Stimulated activated CD4-positive, alpha-beta T cell treated with anti-CD3 and anti-CD28 coated beads, Interleukin-15, amount 100 ng/mL, for 48 hours (primary cell): ENCODE data around the gene ZNF850.
"Not testable (repeated sequence)": the region's sequence is repeated elsewhere in the genome, so short reads cannot be mapped to it uniquely, and the experiment has no call there.

Experiments
- DNase-seq, 2 donors: peaks; one replicate each; pipeline ENCODE4 v3.0.0-alpha.2; 2020; ENCODE audit warnings: low read depth in 2 of 2

Gene ZNF850

GRCh38 chr19:36772311-36773222 is at the start of gene ZNF850:
Gene ZNF850, minus strand, starts transcription at chr19:36772807. Its CDS starts 10,201 bp downstream, at chr19:36762606.
- DNase-seq = peak; percentile 90 to 92

GRCh38 chr19:36821758-36822157 is 49.2 kb upstream of the ZNF850 start:
- DNase-seq = no peak

- DNase-seq = no peak
Measured at GRCh38 chr19:36819130-36819630, 46.6 kb upstream of the ZNF850 start.

DNA sequence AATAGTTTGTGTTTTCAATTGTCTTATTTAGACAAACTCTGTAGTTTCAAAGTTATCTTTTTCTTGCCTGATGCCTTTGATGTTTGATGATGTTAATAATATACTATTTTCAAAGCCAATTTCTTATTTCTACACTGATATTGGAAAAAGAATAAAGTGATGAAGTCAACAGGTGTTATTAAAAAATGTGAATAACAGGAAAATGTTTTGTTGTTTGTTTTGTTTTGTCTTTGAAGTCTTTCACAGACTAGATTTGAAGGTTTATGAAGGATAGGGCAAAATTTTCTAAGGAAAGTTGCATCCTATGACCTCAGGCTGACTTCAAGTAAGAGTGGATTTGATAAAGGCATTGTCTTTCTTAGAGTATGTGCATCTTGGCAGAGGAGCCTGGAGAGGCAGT is 34.4 kb upstream of the ZNF850 start:
- DNase-seq = no peak

GRCh38 chr19:36805364-36805763 is 32.8 kb upstream of the ZNF850 start:
- DNase-seq = no peak

- DNase-seq = no peak
Measured at GRCh38 chr19:36797786-36798108, 25.1 kb upstream of the ZNF850 start.

GRCh38 chr19:36796714-36796992 is 24.0 kb upstream of the ZNF850 start:
- DNase-seq = no peak

DNA sequence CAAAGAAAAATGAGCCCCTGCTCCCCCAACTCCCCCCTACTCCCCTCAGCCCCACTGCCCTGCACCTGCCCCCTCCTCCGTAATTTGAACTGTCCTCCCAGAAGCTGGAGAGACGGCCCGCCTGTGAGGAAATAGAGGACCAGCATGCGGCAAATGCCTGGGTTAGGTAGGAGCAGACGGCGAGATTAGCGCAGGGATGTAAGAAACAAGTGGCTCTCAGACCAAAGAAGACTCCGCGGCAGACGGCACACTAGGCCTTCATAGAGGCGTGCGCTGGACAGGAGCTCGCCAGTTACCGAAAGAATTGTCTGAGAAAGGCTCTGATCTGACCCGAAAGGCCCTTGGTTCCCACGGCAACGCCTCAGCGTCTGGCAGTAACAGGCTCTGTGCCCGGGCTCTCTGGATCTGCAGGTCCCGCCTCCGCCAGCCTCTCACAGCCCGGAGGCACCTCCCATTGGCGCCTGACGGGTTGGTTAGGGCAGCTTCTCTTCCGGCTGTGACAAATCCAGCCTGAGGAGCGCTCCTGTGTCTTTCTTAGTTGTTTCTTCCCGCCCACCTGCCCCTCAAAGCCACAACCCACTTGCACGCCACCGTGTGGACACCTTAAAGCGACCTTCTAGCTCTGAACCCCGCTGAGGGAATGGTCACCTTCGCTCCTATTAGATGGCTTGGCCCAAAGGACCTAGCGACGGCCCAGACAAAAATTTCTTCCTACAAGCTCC is 19.0 kb upstream of the ZNF850 start:
- not testable (repeated sequence) for DNase-seq

GRCh38 chr19:36775768-36776167 is 3.2 kb upstream of the ZNF850 start:
- DNase-seq = no peak

GRCh38 chr19:36773223-36773579 is 594 bp upstream of the ZNF850 start:
- DNase-seq = peak in 1 of 2 donors; percentile 6

DNA sequence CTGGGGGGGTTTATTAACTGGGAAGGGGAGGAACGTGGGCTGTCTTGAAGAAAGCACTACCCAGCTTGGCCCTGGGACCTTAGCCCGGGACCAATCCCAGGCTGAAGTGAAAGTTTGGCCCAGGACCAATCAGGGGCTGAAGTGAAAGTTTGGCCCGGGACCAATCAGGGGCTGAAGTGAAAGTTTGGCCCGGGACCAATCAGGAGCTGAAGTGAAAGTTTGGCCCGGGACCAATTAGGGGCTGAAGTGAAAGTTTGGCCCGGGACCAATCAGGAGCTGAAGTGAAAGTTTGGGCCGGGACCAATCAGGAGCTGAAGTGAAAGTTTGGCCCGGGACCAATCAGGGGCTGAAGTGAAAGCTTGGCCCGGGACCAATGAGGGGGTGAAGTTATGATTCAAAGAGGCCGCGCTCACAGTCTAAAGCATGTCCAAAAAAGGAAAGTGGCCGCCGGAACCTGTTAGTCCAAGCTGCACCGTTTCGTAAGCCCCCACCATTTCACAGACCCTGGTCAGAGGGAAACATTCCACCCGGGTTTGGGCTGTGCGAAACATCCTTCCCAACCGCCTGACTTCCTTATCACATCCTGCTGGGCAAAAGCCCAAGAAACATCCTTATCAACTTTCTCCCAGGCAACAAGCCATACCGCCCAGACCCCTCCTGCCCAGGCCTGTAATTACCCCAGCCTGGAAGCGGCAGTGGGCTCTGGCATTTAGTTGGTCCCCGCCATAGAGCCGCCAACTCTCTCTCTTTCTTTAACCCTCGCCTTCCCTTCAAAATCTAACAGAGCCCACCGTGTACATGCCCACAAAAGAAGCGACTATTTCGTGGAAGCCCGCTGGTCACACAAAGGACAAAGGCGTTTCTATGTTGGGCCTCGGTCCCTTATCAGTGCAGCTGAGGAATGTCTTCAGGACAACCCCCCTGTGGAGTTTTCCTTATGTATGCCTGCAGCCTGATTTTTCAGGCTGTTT is 1.1 kb downstream of the ZNF850 start:
- peak; percentile 35 to 38 for DNase-seq

DNA sequence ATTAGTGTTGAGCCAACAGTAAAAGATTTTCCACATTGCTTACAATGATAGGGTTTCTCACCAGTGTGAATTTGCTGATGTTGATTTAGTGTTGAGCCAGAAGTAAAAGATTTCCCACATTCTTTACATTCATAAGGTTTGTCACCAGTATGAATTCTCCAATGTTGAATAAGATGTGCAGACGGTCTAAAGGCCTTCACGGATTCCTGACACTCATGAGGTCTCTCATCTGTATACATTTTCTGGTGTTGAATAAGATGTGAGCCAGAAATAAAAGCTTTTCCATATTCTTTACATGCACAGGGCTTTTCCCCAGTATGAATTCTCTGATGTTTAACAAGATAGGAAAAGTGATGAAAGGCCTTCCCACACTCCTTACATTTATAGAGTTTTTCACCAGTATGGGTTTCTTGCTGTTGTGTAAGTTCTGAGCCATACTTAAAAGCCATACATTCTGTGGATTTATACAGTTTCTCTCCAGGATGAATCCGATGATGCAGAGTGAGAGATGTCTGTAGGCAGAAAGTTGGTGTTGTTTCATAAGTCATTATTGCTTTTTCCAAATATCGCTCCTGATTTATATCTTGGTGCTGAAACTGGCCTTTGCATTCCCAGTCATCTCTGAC is 22.4 kb downstream of the ZNF850 start:
- DNase-seq = no peak

- not testable (repeated sequence) for DNase-seq
Measured at GRCh38 chr19:36749613-36750012, 23.0 kb downstream of the ZNF850 start.

DNA sequence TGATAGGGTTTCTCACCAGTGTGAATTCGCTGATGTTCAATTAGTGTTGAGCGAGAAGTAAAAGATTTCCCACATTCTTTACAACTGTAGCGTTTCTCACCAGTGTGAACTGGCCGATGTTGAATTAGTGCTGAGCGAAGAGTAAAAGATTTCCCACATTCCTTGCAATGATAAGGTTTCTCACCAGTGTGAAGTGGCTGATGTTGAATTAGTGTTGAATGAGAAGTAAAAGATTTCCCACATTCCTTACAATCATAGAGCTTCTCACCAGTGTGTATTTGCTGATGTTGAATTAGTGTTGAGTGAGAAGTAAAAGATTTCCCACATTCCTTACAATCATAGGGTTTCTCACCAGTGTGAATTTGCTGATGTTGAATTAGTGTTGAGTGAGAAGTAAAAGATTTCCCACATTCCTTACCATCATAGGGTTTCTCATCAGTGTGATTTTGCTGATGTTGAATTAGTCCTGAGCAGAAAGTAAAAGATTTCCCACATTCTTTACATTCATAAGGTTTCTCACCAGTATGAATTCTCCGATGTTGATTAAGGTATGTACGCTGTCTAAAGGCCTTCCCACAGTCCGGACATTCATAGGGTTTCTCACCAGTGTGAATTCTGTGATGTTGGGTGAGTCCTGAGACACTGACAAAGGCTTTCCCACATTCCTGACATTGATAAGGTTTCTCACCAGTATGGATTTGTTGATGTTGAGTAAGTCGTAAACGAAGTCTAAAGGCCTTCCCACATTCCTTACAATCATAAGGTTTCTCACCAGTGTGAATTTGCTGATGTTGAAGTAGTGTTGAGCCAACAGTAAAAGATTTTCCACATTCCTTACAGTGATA is 24.0 kb downstream of the ZNF850 start:
- no peak for DNase-seq

DNA sequence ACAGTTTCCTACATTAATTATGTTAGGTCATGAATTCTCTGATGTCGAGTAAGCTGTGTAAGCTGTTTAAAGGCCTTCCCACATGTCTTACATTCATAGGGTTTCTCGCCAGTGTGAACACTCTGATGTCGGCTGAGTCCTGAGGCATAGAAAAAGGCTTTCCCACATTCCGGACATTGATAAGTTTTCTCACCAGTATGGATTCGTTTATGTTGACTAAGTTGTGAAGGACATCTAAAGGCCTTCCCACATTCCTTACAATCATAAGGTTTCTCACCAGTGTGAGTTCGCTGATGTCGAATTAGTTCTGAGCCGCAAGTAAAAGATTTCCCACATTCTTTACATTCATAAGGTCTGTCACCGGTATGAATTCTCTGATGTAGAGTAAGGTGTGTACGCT is 24.9 kb downstream of the ZNF850 start:
- no peak for DNase-seq

DNA sequence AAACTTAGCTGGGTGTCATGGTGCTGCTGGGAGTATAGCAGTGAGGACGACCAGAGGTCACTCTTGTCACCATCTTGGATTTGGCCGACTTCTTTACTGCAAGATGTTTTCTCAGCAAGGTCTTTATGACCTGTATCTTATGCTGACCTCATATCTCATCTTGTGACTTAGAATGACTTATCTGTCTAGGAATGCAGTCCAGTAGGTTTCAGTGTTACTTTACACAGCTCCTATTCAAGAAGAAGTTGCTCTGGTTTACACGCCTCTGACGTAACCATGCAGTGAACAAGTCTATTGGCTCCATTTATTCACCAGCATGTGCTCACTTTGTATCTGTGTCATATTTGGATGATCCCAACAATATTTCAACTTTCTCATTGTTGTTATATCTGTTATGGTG is 26.7 kb downstream of the ZNF850 start:
- no peak for DNase-seq

GRCh38 chr19:36736166-36736565 is 36.4 kb downstream of the ZNF850 start:
- not testable (repeated sequence) for DNase-seq

DNA sequence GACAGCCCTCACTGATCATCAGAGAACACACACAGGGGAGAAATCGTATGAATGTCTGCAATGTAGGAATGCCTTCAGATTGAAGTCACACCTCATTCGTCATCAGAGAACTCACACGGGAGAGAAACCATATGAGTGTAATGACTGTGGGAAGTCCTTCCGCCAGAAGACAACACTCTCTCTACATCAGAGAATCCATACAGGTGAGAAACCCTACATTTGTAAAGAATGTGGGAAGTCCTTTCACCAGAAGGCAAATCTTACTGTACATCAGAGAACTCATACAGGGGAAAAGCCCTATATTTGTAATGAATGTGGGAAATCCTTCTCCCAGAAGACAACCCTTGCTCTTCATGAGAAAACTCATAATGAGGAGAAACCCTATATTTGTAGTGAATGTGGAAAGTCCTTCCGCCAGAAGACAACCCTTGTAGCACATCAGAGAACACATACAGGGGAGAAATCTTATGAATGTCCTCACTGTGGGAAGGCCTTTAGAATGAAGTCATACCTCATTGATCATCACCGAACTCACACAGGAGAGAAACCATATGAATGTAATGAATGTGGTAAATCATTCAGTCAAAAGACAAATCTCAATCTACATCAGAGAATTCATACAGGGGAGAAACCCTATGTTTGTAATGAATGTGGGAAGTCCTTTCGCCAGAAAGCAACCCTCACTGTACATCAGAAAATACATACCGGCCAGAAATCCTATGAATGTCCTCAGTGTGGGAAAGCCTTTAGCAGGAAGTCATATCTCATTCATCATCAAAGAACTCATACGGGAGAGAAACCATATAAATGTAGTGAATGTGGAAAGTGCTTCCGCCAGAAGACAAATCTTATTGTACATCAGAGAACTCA is 52.7 kb downstream of the ZNF850 start:
- no peak for DNase-seq

- no peak for DNase-seq
Measured at GRCh38 chr19:36709423-36709822, 63.2 kb downstream of the ZNF850 start.

DNA sequence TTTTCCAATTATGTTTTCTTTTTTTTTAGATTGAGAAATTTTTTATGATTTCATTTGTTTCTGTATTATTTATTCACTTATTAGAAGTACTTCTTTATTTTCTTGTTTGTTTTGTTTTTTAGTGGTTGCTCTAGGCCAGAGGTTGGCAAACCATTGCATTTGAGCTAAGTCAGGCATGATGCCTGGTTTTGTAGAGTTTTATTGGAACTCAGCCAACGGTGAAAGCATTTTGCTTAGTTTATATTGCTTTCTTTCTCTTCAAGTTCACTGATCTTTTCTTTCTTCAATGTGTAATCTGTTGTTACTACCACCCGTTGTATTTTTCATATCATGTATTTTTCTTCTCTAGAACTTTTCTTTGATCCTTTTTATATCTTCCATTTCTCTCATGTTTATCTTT is 65.5 kb downstream of the ZNF850 start:
- no peak for DNase-seq
